Measurements from ENCODE around the gene COBL.

- TF ChIP-seq POLR2A (IDR thresholded peaks at IDR 0.05) (no peak), POLR2AphosphoS5 (IDR thresholded peaks at IDR 0.05) (no peak), CTCF (IDR thresholded peaks at IDR 0.05) (no peak)
These were observed 60.3 kb downstream of the COBL start for GRCh38 chr7:51256209-51256781.
